Endothelial cell (in vitro differentiated cells): ENCODE data around the gene MDM4. TPM values are rescaled to one million over a fixed set of nuclear protein-coding genes. Genes with fewer than 3 reads are reported as not detected.
"Not testable (repeated sequence)": the region's sequence is repeated elsewhere in the genome, so short reads cannot be mapped to it uniquely, and the experiment has no call there.

ENCODE experiments used
- DNase-seq: peaks from one replicate; pipeline ENCODE4 v3.0.0; 2021; ENCODE audit warnings: low spot score
- H3K27ac Mint-ChIP-seq: one replicate; pipeline ENCODE4 v1.8.0; 2021; ENCODE audit warnings: mixed read lengths, inconsistent platforms; ENCODE audit not compliant: unreplicated experiment
- H3K27me3 Mint-ChIP-seq: one replicate; pipeline ENCODE4 v1.8.0; 2021; ENCODE audit warnings: mild to moderate bottlenecking, moderate library complexity, mixed read lengths, inconsistent platforms; ENCODE audit not compliant: unreplicated experiment
- H3K36me3 Mint-ChIP-seq: one replicate; pipeline ENCODE4 v1.8.0; 2021; ENCODE audit warnings: mild to moderate bottlenecking, low read depth, mixed read lengths, inconsistent platforms; ENCODE audit not compliant: unreplicated experiment
- H3K4me1 Mint-ChIP-seq: one replicate; pipeline ENCODE4 v1.8.0; 2021; ENCODE audit warnings: mild to moderate bottlenecking, mixed read lengths, inconsistent platforms; ENCODE audit not compliant: unreplicated experiment
- H3K4me3 Mint-ChIP-seq: one replicate; pipeline ENCODE4 v1.8.0; 2021; ENCODE audit warnings: mild to moderate bottlenecking, mixed read lengths, inconsistent platforms; ENCODE audit not compliant: unreplicated experiment
- H3K9me3 Mint-ChIP-seq: one replicate; pipeline ENCODE4 v1.8.0; 2021; ENCODE audit warnings: mixed read lengths, inconsistent platforms; ENCODE audit not compliant: unreplicated experiment
- total RNA-seq: library from RNA; stranded (reverse); fragmentation: NEBNext Ultra II Directional; extraction: Animal tissue kit (Norgen Biotek cat#: 25700); gene quantifications from one replicate; pipeline ENCODE4 v1.2.1, GENCODE V29; 2021; ENCODE audit not compliant: unreplicated experiment
- TF ChIP-seq, protein P1 (sequence below): fragments of 200-600 bp; sonication (generic); IDR thresholded peaks from one replicate; pipeline ENCODE4 v1.5.0; 2021; ENCODE audit warnings: antibody characterized with exemption; ENCODE audit not compliant: unreplicated experiment

The MDM4 gene
- total RNA-seq, 1 donor from 2014 or later, result 57.8 TPM

DNA sequence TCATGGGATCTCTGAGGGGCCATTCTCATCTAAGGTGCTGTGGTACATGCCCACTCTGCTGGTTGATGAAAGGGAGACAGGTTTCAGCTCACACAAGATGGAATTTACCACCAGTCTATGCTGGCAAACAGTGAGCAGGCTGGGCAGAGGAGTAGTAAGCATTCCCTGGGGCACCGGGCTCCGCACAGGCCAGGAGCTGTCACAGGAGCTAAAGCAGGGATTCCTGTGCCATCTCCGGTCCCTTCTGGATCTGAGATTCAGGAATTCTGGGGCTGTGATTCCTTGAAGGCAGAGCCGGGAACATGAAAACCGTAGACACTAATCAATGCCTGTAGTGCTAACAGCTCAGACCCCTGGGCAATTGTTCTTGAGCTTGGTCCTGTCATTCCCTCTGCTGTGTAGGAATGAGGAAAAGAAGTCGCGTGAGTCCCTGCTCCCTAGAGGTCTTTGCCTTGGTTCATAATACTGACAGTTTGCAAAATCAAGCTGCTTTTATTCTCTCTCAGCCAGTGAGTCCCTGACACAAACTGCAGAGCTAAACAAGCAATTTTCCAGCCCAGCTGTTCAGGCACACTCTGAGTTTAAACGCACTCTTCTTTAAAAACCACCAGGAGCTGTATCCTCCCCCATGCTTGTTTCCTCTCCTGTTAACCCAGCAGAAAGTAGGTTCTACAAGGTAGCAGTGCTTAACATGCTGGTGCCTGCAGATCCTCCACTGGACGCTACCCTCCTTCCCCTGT, 52.5 kb downstream of the MDM4 start:
- Mint-ChIP-seq H3K27ac (no peak overlapping the region), H3K4me3 (no peak overlapping the region), H3K9me3 (no peaks in the 10 kb centered on the region), H3K4me1 (peaks cover 24% of the 10 kb centered on the region), H3K27me3 (peaks cover 3% of the 10 kb centered on the region), H3K36me3 (no peaks in the 10 kb centered on the region)
- DNase-seq, result no peak
- TF ChIP-seq, protein P1, sequence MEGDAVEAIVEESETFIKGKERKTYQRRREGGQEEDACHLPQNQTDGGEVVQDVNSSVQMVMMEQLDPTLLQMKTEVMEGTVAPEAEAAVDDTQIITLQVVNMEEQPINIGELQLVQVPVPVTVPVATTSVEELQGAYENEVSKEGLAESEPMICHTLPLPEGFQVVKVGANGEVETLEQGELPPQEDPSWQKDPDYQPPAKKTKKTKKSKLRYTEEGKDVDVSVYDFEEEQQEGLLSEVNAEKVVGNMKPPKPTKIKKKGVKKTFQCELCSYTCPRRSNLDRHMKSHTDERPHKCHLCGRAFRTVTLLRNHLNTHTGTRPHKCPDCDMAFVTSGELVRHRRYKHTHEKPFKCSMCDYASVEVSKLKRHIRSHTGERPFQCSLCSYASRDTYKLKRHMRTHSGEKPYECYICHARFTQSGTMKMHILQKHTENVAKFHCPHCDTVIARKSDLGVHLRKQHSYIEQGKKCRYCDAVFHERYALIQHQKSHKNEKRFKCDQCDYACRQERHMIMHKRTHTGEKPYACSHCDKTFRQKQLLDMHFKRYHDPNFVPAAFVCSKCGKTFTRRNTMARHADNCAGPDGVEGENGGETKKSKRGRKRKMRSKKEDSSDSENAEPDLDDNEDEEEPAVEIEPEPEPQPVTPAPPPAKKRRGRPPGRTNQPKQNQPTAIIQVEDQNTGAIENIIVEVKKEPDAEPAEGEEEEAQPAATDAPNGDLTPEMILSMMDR, result no peak

DNA sequence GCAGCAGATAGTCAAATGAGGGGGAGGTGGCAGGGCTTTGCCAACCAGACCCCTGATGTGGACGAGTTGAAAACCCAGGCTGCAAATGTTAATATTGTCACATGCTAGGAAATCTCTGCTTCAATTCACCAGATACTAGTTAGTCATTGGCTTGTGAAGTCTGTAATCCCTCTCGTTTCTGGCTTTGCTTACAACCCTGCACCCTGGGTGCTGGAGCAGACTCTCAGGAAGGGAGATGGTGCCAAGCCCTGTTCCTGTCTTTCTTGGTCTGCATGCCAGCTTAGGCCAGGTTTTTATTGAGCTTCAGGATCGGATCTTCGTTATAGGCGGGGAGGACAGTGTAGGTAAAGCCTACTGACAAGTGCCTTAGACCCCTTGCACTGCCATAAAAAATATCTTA, 53.3 kb downstream of the MDM4 start:
- no peak overlapping the region for H3K4me3 Mint-ChIP-seq
- H3K36me3 Mint-ChIP-seq, result no peaks in the 10 kb centered on the region
- H3K4me1 Mint-ChIP-seq, result peaks cover 24% of the 10 kb centered on the region
- no peak for DNase-seq
- peaks cover 3% of the 10 kb centered on the region for H3K27me3 Mint-ChIP-seq
- TF ChIP-seq, protein P1, result no peak
- H3K9me3 Mint-ChIP-seq, result no peaks in the 10 kb centered on the region
- H3K27ac Mint-ChIP-seq, result no peak overlapping the region

DNA sequence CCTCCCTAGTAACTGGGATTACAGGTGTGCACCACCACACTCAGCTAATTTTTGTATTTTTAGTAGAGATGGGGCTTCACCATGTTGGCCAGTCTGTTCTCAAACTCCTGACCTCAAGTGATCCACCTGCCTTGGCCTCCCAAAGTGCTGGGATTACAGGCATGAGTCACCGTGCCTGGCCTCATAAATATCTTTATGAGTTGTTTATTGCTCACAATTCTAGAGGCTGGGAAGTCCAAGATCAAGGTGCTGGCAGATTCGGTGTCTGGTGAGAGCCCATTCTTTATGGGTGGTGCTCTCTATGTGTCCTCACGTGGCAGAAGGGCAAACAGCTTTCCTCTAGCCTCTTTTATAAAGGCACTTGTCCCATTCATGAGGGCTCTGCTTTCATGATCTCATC, 53.8 kb downstream of the MDM4 start:
- H3K4me3 Mint-ChIP-seq, H3K27me3 Mint-ChIP-seq, H3K36me3 Mint-ChIP-seq, H3K27ac Mint-ChIP-seq, DNase-seq, H3K9me3 Mint-ChIP-seq: not testable (repeated sequence)
- peaks cover 24% of the 10 kb centered on the region for H3K4me1 Mint-ChIP-seq

DNA sequence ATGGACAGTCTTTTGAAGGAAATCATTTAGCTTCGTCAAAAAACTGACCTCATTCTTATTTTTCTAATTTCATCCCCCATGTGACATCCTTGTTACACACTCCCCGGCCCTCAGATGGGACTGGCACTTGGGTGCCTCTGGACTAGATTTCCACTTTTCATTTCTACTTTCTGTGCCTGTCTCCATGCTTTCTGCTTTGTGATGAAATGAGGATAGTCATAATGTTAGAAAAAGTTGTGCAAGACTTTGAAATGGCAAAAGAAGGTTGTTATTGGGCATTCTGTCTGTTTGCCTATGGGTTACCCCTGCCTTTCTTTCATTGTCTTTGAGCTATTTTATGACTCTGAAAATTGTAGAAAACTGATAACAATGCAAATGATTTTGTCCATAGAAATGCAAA, 54.9 kb downstream of the MDM4 start:
- Mint-ChIP-seq H3K27me3 (peaks cover 3% of the 10 kb centered on the region), H3K27ac (no peak overlapping the region), H3K4me1 (peaks cover 24% of the 10 kb centered on the region), H3K4me3 (no peak overlapping the region), H3K36me3 (no peaks in the 10 kb centered on the region), H3K9me3 (no peaks in the 10 kb centered on the region)
- DNase-seq, result no peak
- TF ChIP-seq, protein P1, result no peak

DNA sequence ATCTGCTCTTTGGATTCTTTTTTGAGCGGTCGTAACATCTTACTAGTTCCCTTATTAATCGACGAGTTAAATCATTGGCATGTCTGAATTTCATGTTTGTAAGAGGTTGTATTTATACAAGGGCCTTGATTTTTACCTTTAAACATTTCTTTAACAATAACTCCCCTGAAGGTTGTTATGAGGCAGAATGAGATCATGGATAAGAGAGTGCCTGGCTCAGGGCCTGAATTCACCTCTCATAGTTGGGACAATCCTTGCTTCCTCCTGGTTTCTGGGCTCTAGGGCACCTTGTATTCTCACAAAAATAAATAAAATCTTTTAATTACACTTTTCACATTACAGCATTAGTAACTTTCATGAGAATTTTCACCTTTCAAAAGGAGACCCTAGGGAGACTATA, 55.4 kb downstream of the MDM4 start:
- Mint-ChIP-seq H3K4me3 (no peak overlapping the region), H3K36me3 (no peaks in the 10 kb centered on the region), H3K27ac (no peak overlapping the region), H3K4me1 (peaks cover 23% of the 10 kb centered on the region), H3K9me3 (no peaks in the 10 kb centered on the region), H3K27me3 (peaks cover 2% of the 10 kb centered on the region)
- TF ChIP-seq, protein P1, result no peak
- no peak for DNase-seq
